Left cardiac atrium (tissue), 4 donors: Measurements from ENCODE around the gene CAPN15. TPM values are rescaled to one million over a fixed set of nuclear protein-coding genes. Genes with fewer than 3 reads are reported as not detected.

Source experiments
- ATAC-seq, 2 donors: fragments of 200-7000 bp; cut with Tn5 transposase; one replicate each; pipeline ENCODE4 v1.9.1; 2020; ENCODE audit warnings: mild to moderate bottlenecking in 2 of 2, moderate library complexity in 2 of 2
- DNase-seq: peaks from one replicate; pipeline ENCODE4 v3.0.0-alpha.2; 2020
- intact Hi-C, 2 donors: fragments of 100-400 bp; cut with DNase I; formaldehyde crosslinking; loops; one replicate each; pipeline versions ENCODE4 v1.14.1 to v1.15.1; 2022 to 2023
- total RNA-seq, 2 donors: library from RNA; stranded (reverse); fragmentation: NEBNext Ultra II Directional; extraction: Animal tissue kit (Norgen Biotek cat#: 25700); gene quantifications; one replicate each; pipeline ENCODE4 v1.2.1, GENCODE V29; 2021
- donor health status: DM: no; HTN: yes; CAD: no.
- donor health status: DM: no; HTN: yes; CAD: no; lungs with severe emphysema.
- donor health status: DM: yes; HTN: yes; CAD: no.
- donor health status: Dilated cardiomyopathy.

CAPN15 gene
- total RNA-seq, 2 donors from 2014 or later: 19.2 to 25.8 TPM

DNA sequence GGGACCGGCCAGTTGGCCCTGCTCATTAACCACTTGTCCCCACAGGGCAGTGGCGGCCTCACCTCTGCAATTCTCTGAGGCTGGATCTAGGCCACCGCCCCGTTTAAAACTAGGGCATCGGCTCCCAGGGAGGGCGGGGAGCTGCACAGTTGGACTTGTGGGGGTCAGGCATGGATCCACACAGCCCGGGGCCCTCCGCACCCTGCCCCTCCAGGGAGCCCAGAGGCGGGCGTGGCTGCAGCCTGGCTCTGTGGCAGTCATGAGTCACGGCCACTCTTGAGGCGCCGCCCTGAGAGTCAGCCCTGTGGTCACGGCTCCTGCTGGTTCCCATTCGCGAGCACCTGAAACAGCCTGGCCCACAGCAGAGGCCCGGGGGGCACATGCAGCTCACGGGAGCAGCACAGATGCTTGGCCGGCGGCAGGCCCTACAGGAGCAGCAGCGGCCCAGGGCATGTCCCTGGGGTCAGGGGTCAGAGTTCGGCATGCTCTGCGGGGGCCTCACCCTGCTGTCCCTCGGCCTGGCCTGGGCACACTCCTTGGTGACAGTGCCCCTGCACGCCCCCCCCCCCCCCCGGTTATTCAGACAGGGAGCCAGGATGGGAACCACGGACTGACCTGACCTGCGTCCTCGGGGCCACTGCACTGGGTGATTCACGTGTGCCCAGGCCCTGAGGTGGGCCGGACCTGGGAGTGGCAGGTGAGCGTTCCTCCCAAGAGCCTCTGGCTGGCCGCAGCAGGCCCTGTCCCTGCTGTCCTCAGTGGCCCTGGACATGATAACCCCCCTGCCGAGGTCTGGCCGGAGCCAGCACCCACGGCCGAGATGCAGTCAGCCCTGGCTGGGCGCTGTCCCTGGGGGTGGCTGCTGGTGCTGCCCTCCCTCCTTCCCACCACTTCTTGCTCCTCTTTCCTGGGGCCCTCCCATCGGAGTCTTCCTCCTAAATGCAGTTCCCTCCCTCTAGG is 8.2 kb downstream of the CAPN15 start:
- ATAC-seq (peak in 1 of 2 donors; percentile 16), DNase-seq (peak; percentile 64)
- intact Hi-C loops: no loop called here

DNA sequence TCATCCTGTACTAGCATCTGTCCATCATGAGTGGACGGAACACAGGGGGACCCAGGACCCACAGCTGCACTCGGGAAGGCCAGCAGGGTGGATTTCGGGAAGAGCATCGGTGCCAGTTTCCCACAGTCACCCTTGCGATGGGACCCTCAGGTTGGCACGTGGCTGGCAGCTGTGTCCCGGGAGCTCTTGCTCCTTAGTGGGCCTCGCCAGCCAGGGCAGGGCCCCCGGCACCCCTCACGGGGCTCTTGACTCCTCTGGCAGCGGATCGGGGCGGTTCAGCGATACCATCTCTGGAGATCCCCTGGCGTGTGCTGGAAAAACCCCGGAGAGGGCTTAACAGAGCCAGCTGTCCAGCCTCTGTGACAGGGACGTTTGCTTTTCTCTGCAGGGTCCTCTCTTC is 9.2 kb downstream of the CAPN15 start:
- DNase-seq (no peak), ATAC-seq (no peak)
- intact Hi-C loops: no loop called here

DNA sequence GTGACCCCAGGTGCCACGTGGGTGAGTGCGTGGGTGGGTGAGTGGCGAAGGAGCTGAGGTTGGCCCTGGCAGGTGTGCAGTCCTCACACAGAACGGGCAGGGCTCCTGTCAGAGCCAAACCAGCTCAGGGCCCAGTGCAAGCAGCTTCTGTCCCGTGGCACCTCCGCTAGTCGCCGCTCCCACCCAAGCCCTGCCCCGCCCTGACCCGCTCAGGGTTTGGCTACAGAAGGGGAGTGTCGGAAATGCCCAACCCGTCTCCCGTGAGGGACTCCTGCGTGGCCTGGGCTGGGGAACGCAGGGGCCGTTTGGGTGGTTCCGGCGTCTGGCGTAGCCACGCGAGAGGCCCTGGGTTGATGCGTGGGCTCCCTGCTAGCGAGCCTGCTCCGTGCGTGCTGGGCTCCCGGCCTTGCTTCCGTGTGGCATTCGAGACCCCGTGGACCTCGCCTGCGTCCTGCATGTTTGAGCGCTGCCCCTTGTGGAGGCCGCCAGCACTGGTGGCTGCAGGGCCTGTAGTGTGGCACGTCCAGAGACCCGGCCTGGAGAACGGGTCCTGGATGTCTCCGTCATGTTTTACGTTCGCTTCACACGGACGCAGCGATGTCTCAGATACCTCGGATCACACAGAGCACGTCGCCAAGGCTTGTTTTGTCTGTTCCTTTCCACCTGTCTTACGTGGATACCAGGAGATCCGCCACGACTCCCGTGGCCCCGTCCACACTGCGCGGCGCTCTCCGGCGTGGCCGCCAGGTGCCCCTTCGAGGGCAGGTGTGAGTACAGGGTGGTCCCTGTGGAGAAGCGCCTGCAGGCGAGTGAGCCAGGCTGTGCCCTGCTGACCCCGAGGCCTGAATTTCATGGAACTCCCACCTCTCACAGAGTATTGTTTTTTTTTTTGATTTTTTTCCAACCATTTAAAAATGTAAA is 10.2 kb downstream of the CAPN15 start:
- intact Hi-C loops: no loop called here
- ATAC-seq (no peak), DNase-seq (no peak)

DNA sequence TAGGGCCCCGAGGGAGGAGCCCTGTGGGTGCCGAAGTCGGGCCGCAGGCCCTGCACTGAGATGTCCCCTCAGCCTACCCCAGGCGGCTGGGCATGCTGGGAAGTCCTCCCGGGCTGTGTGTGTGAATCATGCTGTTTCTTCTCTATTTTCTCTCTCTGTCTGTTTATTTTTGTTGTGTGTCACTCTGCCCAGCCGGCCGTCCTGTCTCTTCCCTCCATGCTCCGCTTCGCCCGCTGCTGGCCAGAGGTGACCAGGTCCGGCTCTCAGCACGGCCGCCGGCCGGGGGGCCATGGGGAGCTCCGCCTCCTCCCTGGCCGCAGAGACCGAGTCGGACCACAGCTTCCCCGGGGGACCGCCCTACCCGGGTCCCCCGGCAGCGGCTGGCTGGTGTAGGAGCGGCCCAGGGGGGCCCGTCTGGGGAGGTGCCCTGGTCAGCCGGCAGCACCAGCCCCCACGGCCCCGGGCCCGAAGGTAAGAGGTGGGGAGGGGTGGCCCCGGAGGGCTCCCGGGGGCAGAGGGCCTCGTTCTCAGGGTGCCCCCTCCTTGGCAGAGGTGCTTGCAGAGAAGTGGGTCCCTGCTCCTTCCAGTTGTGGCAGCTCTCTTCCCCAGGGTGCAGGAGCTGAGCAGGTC is 12.5 kb downstream of the CAPN15 start:
- ATAC-seq (no peak), DNase-seq (no peak)
- intact Hi-C loops: no loop called here

DNA sequence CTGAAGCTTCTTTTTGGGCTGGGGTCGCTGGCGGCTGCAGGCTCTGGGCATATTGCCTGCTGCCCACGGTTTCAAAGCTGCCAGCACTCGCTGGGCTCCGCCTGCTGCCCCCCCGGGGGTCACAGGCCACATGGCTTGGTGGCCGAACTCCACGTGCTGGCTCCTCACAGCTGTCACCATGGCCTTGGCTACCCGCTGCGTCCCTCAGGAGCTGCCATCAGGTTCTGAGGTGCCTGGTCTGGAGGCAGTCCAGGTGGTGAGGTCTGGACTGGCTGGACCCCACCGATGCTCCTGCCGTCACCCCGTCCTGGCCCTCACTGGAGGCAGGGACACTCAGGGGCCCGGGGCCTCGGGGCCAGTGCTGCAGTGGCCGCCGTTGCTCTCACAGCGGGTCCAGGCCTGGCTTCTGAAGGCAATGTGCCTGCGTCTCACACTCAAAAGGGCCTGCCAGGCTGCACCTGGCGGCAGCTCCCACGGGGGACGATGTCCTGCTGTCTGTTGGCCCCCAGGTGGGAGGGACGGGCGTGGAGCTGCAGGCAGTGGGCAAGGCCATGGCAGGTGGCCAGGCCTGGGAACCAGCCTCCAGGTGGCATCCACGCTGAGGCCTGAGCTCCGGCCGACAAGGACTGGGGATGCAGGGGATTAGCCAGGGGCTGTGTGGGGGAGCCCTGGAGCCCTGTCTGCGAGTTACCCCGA is 13.3 kb downstream of the CAPN15 start:
- no peak for DNase-seq
- intact Hi-C loops: no loop called here
- no peak for ATAC-seq

DNA sequence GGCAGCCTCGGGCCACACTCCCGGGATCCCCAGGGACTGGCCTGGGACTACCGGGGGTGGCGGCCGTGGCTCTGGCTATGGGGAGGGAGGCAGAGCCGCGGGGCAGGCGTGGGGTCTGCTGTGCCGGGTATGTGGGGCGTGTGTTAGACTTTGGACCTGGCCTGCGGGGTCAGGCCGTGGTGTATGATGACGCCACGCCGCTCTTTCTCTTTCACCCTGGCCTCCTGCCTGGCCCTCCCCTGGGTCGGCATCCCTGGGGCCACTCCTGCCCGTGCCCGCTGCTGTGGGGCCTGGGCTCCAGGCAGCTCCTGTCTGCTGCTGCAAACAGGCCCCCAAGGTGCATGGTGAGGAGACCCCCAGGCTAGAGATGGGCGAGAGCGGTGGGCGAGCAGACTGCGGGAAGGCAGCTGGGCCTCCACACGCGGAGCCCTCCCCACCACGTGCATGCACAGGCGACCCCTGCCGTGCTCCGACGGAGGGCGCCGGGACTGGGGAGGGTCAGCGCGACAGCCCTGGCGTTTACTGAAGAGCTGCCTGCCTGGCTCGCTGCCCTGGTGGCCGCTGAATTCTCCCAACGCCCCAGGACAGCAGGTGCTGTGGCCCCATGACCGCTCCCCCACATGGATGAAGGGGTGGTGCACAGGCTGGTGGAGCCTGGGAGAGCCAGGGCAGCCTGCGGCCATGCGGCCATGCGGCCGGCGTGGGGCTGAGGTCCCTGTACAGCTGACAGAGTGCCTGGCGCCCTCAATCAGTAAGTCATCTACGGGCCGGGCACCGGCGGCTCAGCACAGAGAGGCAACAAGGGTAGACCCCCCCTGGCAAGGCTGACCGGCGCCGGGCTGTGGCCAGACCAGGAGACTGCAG is 16.0 kb downstream of the CAPN15 start:
- no peak for ATAC-seq
- intact Hi-C loops: no loop called here
- no peak for DNase-seq

DNA sequence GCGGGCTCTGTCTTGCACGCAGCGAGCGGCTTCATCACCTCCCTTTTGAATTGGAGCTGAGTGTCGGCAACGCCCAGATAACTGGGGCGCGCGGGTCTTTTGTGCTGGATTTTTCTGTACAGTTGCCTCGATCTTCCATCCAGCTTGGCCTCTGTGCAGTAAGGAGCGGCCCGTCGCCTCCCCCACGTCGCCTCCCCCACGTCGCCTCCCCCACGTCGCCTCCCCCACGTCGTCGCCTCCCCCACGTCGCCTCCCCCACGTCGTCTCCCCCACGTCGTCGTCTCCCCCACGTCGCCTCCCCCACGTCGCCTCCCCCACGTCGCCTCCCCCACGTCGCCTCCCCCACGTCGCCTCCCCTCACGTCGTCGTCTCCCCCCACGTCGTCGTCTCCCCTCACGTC is 17.0 kb downstream of the CAPN15 start:
- intact Hi-C loops: no loop called here
- ATAC-seq (no peak), DNase-seq (no peak)

DNA sequence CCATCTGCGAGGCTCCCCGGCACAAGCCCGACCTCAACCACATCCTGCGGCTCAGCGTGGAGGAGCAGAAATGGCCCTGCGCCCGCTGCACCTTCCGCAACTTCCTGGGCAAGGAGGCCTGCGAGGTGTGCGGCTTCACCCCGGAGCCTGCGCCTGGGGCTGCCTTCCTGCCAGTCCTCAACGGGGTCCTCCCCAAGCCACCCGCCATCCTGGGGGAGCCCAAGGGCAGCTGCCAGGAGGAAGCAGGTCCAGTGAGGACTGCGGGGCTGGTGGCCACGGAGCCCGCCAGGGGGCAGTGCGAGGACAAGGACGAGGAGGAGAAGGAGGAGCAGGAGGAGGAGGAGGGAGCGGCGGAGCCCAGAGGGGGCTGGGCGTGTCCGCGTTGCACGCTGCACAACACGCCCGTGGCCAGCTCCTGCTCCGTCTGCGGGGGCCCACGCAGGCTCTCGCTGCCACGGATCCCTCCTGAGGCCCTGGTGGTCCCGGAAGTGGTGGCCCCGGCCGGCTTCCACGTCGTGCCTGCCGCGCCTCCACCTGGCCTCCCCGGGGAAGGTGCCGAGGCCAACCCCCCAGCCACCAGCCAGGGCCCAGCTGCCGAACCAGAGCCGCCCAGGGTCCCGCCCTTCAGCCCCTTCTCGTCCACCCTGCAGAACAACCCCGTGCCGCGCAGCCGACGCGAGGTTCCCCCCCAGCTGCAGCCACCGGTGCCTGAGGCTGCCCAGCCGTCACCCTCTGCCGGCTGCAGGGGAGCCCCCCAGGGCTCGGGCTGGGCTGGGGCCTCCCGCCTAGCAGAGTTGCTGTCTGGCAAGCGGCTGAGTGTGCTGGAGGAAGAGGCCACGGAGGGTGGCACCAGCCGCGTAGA is 19.6 kb downstream of the CAPN15 start:
- peak; percentile 60 to 69 for ATAC-seq
- intact Hi-C loops: no loop called here

DNA sequence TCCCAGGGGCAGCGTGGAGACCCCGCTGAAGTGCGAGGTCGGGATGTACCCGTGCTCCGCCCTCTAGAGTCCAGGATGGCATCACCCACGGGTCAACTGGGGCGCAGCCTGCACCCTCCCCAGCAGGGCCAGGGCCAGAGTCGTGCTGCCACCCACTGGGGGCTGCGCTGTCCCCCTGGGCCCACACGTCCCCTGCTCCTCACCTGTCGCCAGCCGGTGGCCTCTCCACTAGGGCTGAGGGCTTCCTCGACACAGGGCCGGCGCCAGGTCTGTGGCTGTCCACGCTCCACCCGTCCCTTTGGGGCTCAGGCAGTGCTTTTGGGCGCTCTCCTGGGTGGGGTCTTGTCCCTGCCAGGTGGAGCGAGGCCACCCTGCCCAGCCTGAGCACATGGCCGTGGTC is 21.1 kb downstream of the CAPN15 start:
- ATAC-seq (no peak), DNase-seq (no peak)
- intact Hi-C loops: no loop called here

More for the DNA sequence above, 19.6 kb downstream of the CAPN15 start:
- peak; percentile 61 for DNase-seq

DNA sequence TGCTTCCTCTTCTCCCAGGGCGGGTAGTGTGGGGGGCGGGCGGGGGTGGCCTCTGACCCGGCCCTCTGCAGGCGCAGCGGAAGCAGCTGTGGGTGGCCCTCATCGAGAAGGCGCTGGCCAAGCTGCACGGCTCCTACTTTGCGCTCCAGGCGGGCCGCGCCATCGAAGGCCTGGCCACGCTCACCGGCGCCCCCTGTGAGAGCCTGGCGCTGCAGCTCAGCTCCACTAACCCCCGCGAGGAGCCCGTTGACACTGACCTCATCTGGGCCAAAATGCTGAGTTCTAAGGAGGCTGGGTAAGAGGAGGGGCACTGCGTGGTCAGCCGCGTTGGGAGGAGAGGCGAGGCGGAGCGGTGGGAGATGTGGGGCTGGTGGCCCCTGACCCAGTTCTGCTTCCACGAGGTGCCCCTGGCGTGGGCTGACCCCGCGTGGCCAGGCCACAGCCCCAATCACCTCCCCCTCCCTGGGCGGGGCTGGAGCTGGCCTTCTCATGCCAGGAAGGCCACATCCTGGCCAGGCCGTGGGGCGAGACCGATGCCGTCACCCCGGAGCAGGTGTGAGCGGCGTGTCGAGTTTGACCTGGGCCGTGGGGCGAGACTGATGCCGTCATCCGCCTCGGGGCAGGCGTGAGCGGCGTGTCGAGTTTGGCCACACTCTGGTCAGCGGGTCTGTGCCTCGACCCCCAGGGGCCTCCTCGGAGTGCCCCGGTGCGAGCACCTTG is 22.2 kb downstream of the CAPN15 start:
- no peak for DNase-seq
- ATAC-seq: no peak
- intact Hi-C loops: no loop called here

DNA sequence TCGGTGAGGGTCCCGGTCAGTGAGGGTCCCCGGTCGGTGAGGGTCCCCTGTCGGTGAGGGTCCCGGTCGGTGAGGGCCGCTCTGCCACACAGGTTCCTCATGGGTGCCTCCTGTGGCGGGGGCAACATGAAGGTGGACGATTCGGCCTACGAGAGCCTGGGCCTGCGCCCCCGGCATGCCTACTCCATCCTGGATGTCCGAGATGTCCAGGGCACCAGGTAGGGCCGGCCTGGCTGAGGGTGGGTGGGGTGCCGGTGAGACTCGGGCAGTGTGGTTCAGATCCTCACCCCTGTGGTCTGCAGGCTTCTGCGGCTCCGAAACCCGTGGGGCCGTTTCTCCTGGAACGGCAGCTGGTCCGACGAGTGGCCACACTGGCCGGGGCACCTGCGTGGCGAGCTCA is 23.7 kb downstream of the CAPN15 start:
- DNase-seq (no peak), ATAC-seq (no peak)
- intact Hi-C loops: no loop called here

DNA sequence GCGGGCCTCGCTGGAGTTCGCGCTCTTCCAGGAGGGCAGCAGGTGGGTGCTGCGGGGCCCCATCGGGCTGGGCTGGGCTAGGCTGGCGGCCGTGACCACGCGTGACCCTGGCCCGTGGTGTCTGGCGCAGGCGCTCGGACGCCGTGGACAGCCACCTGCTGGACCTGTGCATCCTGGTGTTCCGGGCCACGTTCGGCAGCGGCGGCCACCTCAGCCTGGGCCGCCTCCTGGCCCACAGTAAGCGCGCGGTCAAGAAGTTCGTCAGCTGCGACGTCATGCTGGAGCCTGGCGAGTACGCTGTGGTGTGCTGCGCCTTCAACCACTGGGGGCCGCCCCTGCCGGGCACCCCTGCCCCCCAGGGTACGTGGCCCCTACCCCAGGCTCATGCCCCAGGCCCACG is 24.7 kb downstream of the CAPN15 start:
- intact Hi-C loops: no loop called here
- DNase-seq (no peak), ATAC-seq (no peak)

DNA sequence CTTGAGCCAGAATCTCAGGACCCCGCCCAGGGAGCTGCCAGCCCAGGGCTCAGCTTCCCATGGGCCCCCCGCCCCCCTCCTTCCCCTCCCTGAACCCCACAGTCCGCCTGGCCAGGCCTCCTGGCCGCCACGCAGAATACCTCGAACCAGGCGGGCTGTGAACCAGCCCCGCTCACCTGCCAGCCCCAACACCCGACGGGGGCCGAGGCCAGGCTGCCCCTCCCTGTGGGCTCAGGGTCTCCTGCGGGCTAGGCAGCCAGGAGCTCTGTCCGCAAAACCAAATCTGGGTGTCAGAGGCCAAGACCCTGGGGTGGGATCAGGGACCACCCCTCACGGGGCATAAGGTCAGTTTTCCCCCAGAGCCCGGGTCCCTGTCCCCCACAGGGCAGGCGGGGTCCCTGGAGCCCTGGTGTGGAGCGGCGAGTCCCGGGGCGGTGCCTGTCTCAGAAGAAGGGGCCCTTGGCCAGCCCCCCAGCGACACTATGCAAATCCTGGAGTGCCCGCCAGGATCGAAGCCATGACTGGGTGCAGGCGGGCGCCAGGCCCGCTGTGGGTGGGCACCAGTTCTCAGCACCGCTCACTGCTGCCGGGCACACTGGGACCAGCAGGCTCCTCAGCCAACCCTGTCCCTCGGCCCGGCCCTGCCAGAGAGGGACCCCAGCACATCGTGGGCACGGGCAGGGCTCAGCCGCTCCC is 26.2 kb downstream of the CAPN15 start:
- no peak for ATAC-seq
- intact Hi-C loops: no loop called here
- DNase-seq: no peak

DNA sequence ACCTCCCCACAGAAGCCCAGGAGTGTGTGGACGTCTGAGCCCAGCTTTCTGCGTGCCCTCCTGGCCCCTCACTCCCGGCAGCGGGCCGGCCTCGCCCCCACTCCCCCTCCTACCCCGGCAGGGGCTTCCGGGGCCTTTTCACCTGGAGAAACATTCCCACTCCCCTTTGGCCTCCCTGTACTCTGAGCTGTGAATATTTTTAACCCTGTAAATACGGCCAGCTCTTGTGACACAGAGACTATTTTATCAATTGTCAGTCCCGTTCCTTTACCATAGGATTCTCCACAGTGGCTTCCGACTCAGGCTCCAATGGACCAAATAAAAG is 26.7 kb downstream of the CAPN15 start:
- DNase-seq (no peak), ATAC-seq (no peak)
- intact Hi-C loops: no loop called here

DNA sequence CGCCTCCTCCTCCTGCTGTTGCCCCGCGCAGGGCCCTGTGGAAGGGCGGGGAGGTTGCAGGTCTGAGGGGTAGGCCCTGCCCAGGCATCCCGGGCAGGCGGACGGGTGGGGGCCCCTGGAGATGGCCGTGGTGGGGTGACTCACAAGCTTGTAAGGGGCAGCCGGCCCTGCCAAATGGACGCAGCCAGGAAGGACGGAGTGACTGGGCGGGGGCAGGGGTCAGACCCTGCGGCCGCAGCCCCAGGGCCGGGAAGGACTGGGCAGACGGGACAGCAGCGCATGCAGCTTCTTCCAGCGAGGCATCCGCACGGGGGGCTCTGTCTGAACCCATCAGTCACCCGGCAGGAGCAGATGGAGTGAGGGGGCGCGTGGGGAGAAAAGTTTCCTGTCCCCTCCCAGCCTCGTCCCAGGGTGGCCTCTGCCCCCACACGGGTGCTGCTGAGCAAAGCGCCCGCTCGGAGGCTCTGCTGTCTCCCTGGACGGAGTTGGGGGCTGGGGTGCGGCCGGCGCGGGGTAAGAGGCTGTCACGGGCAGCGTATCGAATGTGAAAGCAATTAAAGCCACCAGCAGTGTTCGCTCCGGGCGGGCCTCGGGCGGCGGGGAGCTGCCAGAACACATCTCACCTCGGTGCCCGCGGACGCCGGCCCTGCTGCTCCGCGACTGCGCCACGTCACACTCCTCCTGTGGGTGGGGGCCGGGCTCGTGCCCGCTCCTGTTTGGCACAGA is 27.3 kb downstream of the CAPN15 start:
- DNase-seq (no peak), ATAC-seq (no peak)
- intact Hi-C loops: no loop called here
